Activated T-cell treated with anti-CD3 and anti-CD28 coated beads for 24 hours (primary cell): Measurements from ENCODE around the gene MPP2.
"Not testable (repeated sequence)": the region's sequence is repeated elsewhere in the genome, so short reads cannot be mapped to it uniquely, and the experiment has no call there.

ENCODE experiments used
- DNase-seq: peaks from one replicate; pipeline ENCODE4 v3.0.0-alpha.2; 2020; ENCODE audit warnings: low read depth

The MPP2 gene

DNA sequence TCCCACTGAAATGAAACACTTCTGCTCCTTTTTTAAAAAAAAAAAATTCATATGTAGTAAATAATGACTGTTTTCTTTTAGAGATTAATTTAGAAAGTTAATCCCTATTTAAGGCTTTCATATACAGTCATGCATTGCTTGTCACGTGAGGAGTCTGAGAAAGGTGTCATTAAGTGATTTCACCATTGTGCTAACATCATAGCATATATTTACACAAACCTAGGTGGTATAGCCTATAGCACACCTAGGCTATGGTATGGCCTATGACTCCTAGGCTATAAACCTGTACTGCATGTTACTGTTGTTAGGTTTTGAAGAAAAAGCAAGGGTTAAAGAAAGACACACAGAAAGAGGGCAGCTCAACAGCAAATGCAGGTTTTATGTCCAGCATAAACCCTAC, 21.3 kb upstream of the MPP2 start:
- no peak for DNase-seq

- DNase-seq, result not testable (repeated sequence)
These were observed 20.6 kb upstream of the MPP2 start for GRCh38 chr17:43927929-43928328.

DNA sequence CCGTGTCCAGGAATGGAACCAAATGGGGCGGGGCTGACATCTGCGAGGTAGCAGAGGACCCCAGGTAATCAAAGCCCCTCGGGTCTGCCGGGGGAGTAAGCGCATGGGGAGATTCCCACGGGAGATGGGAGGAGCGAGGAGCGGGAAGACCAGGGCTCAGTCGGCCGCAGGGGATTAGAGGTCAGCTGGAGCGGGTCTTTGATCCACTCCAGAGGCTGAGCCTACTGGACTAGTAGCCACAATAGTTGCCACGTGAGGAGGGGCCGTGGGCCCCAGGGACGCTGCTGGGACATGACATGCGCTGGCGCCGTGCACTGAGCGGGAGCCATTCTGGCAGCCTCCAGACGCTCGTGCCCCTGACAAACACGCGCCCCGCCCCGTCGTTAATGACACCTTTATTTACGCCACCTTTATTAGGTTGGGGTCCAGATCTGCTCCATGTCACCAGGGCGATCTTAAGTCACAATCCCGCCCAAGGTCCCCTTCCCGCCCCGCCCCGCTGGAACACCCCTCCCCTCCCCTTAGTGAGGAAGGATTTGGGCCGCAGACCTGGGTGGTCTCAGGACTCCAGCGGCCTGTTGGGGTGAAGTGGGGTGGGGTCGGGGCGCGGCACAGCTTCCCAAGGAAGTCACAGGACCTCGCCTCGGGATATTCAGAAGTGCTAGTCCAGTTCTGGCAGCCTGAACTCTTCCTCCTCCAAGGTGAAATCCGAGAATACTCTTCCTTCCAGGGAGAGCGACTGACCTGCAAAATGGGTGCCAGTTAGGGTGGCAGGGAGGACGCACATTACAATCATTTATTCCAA, 19.9 kb upstream of the MPP2 start:
- DNase-seq, result no peak

- no peak for DNase-seq
These were observed 17.2 kb upstream of the MPP2 start for GRCh38 chr17:43924558-43924957.

- no peak for DNase-seq
These were observed 13.3 kb upstream of the MPP2 start for GRCh38 chr17:43920500-43921095.

GRCh38 chr17:43918026-43918389, 10.7 kb upstream of the MPP2 start:
- DNase-seq, result no peak

DNA sequence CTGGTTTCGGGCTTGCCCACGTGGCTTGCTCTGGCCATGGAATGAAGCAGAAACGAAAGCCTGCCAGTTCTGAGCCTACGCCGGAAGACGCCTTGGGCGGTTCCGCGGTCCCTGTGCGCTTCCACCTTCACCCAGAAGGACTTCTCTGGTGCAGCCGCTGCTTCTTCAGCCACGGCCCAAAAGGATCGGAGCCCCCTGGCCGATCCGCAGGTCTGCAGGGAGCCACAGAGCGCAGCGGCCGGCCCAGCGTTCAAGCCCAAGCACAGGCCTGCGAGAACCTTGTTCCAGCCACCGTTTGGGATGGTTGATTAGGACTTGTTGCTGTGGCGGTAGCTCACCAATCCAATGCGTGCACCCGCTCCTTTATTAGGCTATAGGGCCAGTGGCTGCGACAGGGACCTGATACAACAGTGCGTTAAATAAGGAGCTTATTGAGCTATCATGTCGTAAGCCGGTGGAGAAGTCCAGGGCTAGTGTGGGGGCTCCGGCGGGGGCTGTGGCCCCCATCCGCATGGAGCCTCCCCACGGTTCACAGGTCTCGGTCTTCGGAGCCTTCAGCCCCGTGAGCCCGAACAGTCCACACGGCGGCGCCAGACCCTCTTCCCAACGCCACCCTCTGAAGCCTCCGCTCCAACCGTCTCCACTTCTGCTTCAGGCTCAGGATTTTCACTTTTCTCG, 10.2 kb upstream of the MPP2 start:
- peak; percentile 31 for DNase-seq

- DNase-seq, result no peak
These were observed 9.6 kb upstream of the MPP2 start for GRCh38 chr17:43917016-43917347.

GRCh38 chr17:43916385-43916784, 9.0 kb upstream of the MPP2 start:
- no peak for DNase-seq

- no peak for DNase-seq
These were observed 8.2 kb upstream of the MPP2 start for GRCh38 chr17:43915559-43915958.

DNA sequence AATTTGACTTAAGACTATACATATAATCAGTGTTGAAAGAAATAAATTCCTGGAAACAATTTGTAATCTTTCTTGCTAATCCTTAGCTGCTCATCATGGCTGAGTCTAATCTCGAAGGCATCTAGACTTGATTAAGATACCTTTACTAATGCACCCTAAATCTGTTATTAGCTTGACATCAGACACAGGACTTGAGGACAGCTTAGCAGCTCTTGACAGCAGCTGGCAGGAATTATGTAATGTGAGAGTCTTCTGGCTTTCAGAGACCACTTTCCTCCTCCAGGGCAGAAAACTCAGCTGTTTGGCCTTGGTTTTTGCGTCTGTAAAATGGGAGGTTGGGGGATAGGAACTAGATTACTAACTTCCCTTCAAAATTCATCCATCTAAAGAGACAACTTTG, 7.1 kb upstream of the MPP2 start:
- DNase-seq, result no peak

GRCh38 chr17:43913584-43913983, 6.2 kb upstream of the MPP2 start:
- DNase-seq, result no peak

DNA sequence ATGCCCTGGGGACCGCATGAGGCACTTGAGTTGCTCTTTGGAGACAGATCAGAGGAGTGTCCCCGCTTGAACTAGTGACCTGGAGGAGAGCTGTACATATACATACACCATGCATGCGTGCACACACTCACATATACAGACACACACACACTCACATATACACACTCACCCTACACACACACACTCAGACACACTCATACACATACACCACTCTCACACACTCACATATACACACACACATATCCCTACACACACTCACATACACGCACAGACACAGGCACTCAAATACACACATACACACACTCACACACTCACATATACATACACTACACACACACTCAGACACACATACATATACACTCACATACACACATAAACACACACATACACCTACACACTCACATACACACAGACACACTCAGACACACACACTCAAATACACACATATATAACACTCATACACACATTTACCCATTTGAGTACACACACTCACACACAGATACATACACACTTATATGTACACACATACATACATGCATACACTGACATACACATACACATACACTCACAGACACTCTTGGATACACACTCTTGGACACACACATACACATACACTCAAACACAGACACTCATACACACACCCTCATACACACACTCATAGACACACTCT, 5.4 kb upstream of the MPP2 start:
- no peak for DNase-seq

- no peak for DNase-seq
These were observed 4.6 kb upstream of the MPP2 start for GRCh38 chr17:43911904-43912303.

- DNase-seq, result no peak
These were observed 2.3 kb upstream of the MPP2 start for GRCh38 chr17:43909537-43910231.

GRCh38 chr17:43907998-43908721, 824 bp upstream of the MPP2 start:
- peak; percentile 47 for DNase-seq

- DNase-seq, result no peak
These were observed 348 bp downstream of the MPP2 start for GRCh38 chr17:43906951-43907424.

DNA sequence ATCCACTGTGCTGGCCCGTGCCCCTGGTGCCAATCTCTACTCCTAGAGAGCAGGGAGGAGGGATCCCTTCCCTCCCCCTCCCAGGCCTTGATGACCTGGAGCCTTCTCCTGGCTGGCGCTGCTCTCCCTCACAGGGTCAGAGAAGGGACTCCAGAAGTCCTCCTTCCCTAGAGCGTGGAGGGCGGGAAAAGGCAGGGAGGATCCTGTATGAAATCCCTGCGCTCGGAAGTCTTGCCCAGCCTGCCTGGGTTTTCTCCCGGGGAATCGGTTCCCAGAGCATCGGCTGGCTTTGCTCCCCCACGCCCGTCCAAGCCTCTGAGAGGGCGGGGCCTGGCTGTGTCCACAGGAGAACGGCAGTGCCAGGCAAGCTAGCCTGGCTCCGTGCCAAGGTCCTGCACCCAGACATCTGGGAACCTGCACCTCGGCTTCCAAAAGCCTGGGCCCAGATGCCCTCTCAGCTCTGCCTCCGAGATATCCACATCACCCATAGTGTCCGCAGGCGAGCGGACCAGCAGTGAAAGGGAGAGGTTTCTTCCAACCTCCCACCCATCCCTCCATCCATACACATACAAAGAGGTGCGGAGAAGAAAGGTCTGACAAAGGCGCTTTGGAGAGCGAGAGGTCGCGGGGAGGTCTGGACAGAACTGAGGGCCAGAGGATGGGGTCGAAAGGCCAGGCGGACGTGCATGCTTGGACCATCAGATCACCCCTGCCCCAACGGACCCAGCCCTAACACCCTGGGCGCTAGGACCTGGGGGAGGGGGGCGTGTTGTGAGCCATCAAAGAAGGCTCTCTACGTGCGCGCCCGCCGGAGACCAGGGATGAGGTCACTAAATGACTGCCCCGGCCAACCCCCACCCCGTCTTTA, 1.1 kb downstream of the MPP2 start:
- no peak for DNase-seq

- DNase-seq, result no peak
These were observed 1.8 kb downstream of the MPP2 start for GRCh38 chr17:43905400-43905984.
